A673 (cell line): Measurements from ENCODE around the gene RAB37. TPM values are rescaled to one million over a fixed set of nuclear protein-coding genes. Genes with fewer than 3 reads are reported as not detected.

Experiments
- BruUV-seq: library from RNA; stranded (reverse); fragments of 400-500 nt; replicated peaks from 2 replicates; lab custom pipeline; 2021; lab: Mats Ljungman, UMichigan
- CTCF ChIA-PET: fragments of 300-600 bp; sonication (Branson Sonifier 250); formaldehyde crosslinking; loops from one replicate; lab custom pipeline; 2022; ENCODE audit warnings: antibody characterized with exemption; lab: Charles Lee
- POLR2A ChIA-PET: fragments of 300-600 bp; sonication (Branson Sonifier 250); formaldehyde crosslinking; loops from one replicate; lab custom pipeline; 2022; ENCODE audit warnings: antibody characterized with exemption; ENCODE audit not compliant: low non-redundant PET; lab: Charles Lee
- DNase-seq: peaks from one replicate; pipeline ENCODE4 v3.0.0-alpha.2; 2015; ENCODE audit warnings: low spot score
- H3K27ac ChIP-seq: fragments of 200-600 bp; sonication (generic); 2 replicates; pipeline ENCODE4 v1.5.1; 2016; ENCODE audit warnings: mixed run types, low read depth, mild to moderate bottlenecking, mixed read lengths, antibody characterized with exemption, low read length; ENCODE audit not compliant: poor library complexity, severe bottlenecking
- H3K27me3 ChIP-seq: fragments of 200-600 bp; sonication (generic); replicated peaks from 2 replicates; pipeline ENCODE4 v1.6.1; 2017; ENCODE audit warnings: mixed run types, low read depth, mild to moderate bottlenecking, mixed read lengths, antibody characterized with exemption, low read length; ENCODE audit not compliant: insufficient read depth, poor library complexity
- H3K36me3 ChIP-seq: fragments of 200-600 bp; sonication (generic); 2 replicates; pipeline ENCODE4 v1.6.1; 2016; ENCODE audit warnings: mixed run types, mild to moderate bottlenecking, mixed read lengths, antibody characterized with exemption, low read length; ENCODE audit not compliant: insufficient read depth, poor library complexity, severe bottlenecking
- H3K4me1 ChIP-seq: fragments of 200-600 bp; sonication (generic); 2 replicates; pipeline ENCODE4 v1.6.1; 2017; ENCODE audit warnings: mixed run types, mild to moderate bottlenecking, mixed read lengths, antibody characterized with exemption, low read length; ENCODE audit not compliant: insufficient read depth, poor library complexity, severe bottlenecking
- H3K4me3 ChIP-seq: fragments of 200-600 bp; sonication (generic); 2 replicates; pipeline ENCODE4 v1.5.1; 2016; ENCODE audit warnings: low read depth, mixed run types, mild to moderate bottlenecking, mixed read lengths, low read length; ENCODE audit not compliant: poor library complexity, severe bottlenecking
- H3K9me3 ChIP-seq: fragments of 200-600 bp; sonication (generic); 2 replicates; pipeline ENCODE4 v1.6.1; 2016; ENCODE audit warnings: mixed run types, low read depth, mild to moderate bottlenecking, mixed read lengths, antibody characterized with exemption, low read length; ENCODE audit not compliant: poor library complexity, severe bottlenecking
- EZH2 ChIP-seq: fragments of 200-600 bp; sonication (generic); IDR thresholded peaks from 2 replicates; pipeline ENCODE4 v1.6.1; 2017; ENCODE audit warnings: borderline replicate concordance, low read depth, mild to moderate bottlenecking, mixed read lengths, antibody characterized with exemption, low read length; ENCODE audit not compliant: poor library complexity, severe bottlenecking
- intact Hi-C: fragments of 100-400 bp; cut with micrococcal nuclease; formaldehyde crosslinking; loops from one replicate; pipeline ENCODE4 v1.10.0; 2022; ENCODE audit not compliant: unreplicated experiment
- total RNA-seq: library from RNA; stranded (reverse); gene quantifications from 2 replicates; pipeline ENCODE4 v1.2.3, GENCODE V29; 2021
- TF ChIP-seq, protein P1 (sequence below): fragments of 300-800, 200-600 bp; sonication (generic); conservative IDR thresholded peaks from 2 replicates; pipeline ENCODE4 v1.5.1; 2017; ENCODE audit warnings: low read depth, mild to moderate bottlenecking, antibody characterized with exemption, low read length, moderate library complexity, mixed read lengths

The RAB37 gene
- total RNA-seq, 1 experiment from 2014 or later, result not detected

GRCh38 chr17:74784125-74784810 is 47.2 kb downstream of the RAB37 start:
- Histone ChIP-seq H3K27ac (no peak overlapping the region), H3K36me3 (peaks cover 3% of the 10 kb centered on the region), H3K4me1 (no peaks in the 10 kb centered on the region), H3K27me3 (no peaks in the 10 kb centered on the region), H3K9me3 (no peaks in the 10 kb centered on the region), H3K4me3 (no peak overlapping the region)
- intact Hi-C loops, result no loop called here
- ChIA-PET POLR2A (no interaction called here), CTCF (no interaction called here)
- BruUV-seq, result no TSS peak
- no peak for TF ChIP-seq EZH2
- TF ChIP-seq, protein P1, sequence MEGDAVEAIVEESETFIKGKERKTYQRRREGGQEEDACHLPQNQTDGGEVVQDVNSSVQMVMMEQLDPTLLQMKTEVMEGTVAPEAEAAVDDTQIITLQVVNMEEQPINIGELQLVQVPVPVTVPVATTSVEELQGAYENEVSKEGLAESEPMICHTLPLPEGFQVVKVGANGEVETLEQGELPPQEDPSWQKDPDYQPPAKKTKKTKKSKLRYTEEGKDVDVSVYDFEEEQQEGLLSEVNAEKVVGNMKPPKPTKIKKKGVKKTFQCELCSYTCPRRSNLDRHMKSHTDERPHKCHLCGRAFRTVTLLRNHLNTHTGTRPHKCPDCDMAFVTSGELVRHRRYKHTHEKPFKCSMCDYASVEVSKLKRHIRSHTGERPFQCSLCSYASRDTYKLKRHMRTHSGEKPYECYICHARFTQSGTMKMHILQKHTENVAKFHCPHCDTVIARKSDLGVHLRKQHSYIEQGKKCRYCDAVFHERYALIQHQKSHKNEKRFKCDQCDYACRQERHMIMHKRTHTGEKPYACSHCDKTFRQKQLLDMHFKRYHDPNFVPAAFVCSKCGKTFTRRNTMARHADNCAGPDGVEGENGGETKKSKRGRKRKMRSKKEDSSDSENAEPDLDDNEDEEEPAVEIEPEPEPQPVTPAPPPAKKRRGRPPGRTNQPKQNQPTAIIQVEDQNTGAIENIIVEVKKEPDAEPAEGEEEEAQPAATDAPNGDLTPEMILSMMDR, result no peak
- no peak for DNase-seq

DNA sequence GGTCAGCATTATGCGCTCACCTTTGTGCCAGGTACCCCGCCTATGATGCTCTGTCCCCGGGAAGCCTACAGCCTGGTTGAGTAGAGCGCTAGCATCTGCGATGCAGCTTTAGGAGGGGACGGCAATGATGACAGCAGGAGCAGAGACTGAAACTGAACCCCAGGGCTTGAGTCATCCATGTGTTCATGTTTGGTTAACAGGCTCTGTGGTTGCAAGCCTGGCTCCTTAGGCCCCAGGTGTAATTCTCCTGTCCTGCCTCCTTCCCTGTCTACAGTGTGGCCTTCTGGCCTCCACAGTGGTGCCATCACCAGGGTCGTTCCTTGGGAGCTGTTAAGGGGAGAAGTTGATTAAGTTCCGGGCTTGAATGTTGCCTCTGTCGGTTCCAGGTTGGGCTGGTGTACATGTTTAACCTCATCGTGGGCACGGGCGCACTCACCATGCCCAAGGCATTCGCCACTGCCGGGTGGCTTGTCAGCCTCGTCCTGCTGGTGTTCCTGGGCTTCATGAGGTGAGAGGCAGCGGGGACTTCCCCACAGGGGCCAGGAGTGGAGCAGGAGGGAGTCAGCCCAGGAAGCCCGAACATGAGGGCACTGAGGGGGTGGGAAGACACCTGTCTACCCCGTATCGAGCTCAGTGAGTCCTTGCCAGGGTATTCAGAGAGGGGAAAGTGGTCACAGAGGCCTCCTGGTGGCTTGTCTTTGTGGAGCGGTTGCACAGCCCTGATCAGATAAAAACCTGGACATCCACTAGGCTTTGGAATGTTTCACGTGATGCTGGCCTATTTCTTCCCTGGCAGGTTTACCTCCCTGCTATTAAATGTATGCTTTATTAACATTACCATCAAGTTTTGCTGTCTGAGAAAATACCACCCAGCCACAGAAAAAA is 48.3 kb downstream of the RAB37 start:
- intact Hi-C loops, result no loop called here

DNA sequence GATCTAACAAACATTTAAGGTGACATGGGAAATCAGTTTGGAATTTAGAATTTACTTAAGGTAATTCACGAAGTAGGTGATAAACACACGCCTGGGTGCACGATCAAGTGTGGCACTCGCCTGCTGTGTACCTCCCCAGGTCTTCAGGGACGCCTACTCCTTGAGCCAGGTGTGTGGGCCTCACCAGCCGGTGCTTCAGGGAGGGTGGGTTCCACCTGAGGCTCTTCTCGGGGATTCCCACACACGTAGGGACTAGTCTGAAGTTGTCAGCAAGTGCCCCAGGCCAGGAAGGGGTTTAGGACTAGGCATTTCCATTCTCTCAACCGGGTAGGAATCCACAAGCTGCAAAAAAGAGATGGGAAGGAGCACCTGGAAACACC is 48.9 kb downstream of the RAB37 start:
- Histone ChIP-seq H3K4me1 (no peaks in the 10 kb centered on the region), H3K27ac (no peak overlapping the region), H3K9me3 (no peaks in the 10 kb centered on the region), H3K27me3 (no peaks in the 10 kb centered on the region), H3K36me3 (peaks cover 6% of the 10 kb centered on the region), H3K4me3 (no peak overlapping the region)
- CTCF ChIA-PET, result no interaction called here
- no TSS peak for BruUV-seq
- no peak for TF ChIP-seq EZH2
- TF ChIP-seq, protein P1, result no peak
- DNase-seq, result no peak
- intact Hi-C loops, result no loop called here
- POLR2A ChIA-PET, result no interaction called here

More for the DNA sequence above, 48.3 kb downstream of the RAB37 start:
- Histone ChIP-seq H3K36me3 (peaks cover 3% of the 10 kb centered on the region), H3K4me1 (no peaks in the 10 kb centered on the region), H3K9me3 (no peaks in the 10 kb centered on the region), H3K4me3 (no peak overlapping the region), H3K27ac (no peak overlapping the region), H3K27me3 (no peaks in the 10 kb centered on the region)
- ChIA-PET POLR2A (no interaction called here), CTCF (no interaction called here)
- no peak for DNase-seq
- no TSS peak for BruUV-seq
- TF ChIP-seq, protein P1, result 0 out of 2 replicates have a peak, but pooled peaks have one; percentile 16
- TF ChIP-seq EZH2, result no peak
